HPDE6-E6E7 (cell line): ENCODE results near the gene NEDD8.

Source experiments
- DNase-seq: peaks from one replicate; pipeline ENCODE4 v3.0.0; 2011; ENCODE audit warnings: missing footprints; ENCODE audit errors: extremely low spot score

NEDD8 gene

GRCh38 chr14:24232121-24232644, at the start of gene NEDD8:
Gene NEDD8 (minus strand): TSS chr14:24232367. CDS start chr14:24232267, 100 bp downstream.
- peak; percentile 95 for DNase-seq

GRCh38 chr14:24281636-24282035, 49.5 kb upstream of the NEDD8 start:
- no peak for DNase-seq

DNA sequence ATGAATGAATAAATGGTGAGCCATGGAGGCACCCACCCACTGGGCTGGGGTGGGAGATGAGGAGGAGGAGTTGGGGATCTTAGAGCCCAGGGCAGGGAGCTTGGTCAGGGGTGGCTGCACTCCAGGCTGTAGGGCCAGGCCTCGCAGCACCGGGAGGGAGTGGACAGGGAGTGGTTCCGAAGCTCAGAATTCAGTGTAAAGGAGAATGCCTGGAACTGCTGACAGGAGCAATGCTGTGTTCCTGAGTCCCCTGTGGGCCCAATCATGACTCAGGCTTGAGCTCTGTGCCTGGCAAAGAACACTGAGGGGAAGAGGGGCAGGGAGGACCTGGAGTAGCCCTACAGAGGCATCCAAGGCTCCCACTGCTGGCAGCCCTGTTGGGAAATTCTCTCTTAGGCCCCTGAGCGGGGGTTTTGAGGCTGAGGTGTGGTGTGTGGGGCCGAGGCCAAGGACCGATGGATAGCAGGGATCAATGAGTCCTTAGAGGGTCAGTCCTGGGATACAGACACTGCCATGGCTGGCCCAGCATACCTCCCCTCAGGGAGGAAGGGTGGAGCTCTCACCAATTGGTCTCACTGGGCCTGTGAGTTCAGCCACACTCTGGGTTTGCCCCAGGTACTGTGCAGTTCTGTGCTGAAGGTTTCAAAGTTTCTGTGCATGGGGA, 48.8 kb upstream of the NEDD8 start:
- no peak for DNase-seq

- peak; percentile 35 for DNase-seq
Measured at GRCh38 chr14:24279301-24280186, 47.4 kb upstream of the NEDD8 start.

DNA sequence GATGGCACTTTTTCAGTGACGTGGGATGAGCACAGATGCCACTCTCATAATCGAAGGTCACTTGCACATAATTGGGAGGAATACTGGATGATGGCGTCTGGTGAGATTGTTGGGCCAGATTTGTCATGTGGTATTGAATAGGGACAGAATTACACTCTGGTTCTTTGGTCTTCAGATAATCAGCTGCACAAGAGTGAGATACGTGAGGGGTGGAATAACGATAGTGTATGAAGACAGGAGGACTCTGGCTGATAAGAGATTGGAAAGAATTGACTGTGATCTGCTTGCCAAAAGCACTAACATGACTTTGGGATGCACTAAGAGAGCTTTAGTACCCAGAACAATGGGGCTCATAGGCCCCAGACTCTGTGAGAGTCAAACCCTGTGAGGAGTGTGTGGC, 46.3 kb upstream of the NEDD8 start:
- no peak for DNase-seq

DNA sequence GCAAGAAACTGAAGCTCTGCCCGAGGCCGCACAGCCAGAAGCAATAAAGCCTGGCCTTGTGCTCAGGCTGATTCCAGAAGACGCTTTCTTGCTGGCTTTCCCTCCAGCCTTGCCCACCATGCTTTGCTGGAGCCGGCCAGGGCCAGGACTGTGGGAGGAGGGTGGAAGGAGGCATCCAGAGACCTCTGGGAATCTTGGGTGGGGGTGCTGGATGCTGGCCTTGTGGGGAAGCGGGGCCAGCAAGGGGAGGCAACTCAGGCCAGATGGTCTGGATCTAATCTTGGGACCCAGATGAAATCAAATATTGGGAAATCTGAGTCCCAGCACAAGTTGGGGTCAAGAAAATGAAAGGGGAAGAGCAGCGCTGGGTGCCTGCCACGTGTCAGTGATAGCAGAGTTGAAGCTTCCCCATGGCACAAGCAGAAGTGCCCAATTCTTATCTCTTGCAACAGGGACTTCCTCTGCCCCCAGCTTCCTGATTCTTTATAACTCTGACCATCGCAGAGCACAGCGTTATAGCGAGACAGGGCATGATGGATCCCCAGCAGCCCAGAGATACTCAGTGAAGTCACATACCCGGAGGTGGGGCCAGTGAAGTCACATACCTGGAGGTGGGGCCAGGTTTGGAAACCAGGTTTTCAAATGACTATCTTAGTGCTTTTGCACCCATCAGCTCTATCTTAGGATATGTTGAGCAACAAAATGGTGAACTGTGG, 45.6 kb upstream of the NEDD8 start:
- no peak for DNase-seq

GRCh38 chr14:24277071-24277470, 44.9 kb upstream of the NEDD8 start:
- DNase-seq: no peak

GRCh38 chr14:24274101-24274543, 42.0 kb upstream of the NEDD8 start:
- DNase-seq: peak; percentile 83

- DNase-seq: no peak
Measured at GRCh38 chr14:24273422-24273998, 41.3 kb upstream of the NEDD8 start.

GRCh38 chr14:24272467-24272866, 40.3 kb upstream of the NEDD8 start:
- no peak for DNase-seq

GRCh38 chr14:24271834-24272263, 39.7 kb upstream of the NEDD8 start:
- no peak for DNase-seq

- peak; percentile 93 for DNase-seq
Measured at GRCh38 chr14:24271134-24271833, 39.1 kb upstream of the NEDD8 start, which contains the start of gene RABGGTA. Gene RABGGTA (minus strand): TSS chr14:24271597. CDS start chr14:24271115, 482 bp downstream.

DNA sequence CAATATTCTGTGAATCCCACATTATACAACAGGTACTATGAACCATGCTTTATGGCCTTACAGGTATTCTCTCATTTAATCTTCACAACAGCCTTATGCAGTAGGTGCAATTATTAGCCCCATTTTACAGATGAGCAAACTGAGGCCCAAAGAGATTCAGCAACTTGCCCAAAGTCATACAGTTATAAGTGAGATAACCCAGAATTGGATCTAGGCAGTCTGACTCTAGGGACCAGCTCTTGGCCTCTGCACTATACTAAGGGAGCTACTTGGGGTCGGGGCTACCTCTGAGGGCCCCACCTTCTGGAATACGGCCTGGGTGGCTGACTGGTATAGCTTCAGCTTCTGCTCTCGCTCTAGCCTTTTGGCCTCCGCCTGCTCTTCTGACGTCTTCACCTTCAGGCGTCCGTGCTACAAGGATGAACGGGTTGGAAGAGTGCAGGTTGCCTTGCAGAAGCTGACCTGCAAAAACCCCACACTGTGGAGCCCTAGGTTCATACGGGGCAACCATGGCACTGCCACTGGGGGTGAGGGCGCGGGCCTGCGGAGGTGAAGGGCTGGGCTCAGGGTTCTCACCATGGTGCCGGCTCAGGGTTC, 38.5 kb upstream of the NEDD8 start:
- DNase-seq: no peak

- no peak for DNase-seq
Measured at GRCh38 chr14:24269910-24270536, 37.9 kb upstream of the NEDD8 start.

DNA sequence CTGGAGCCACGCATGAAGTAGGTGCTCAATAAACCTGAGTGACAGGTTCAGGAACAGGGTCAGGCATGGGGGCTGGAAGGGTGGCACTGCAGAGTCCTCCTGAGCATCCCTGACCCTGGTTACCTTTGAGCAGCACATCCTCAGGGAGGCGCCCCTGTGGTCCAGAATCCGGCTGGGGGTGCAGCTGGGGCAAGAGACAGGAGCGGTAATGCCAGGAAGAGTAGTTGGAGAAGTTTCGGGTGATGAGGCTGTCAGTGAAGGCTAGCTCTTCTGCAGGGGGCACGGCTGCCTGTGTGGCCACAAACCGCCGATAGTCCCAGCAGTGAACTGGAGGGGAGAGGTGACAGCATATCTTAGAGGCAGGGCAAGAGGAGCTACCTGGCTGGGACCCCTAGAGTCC, 37.2 kb upstream of the NEDD8 start:
- DNase-seq: no peak

GRCh38 chr14:24268225-24268624, 36.1 kb upstream of the NEDD8 start:
- no peak for DNase-seq

DNA sequence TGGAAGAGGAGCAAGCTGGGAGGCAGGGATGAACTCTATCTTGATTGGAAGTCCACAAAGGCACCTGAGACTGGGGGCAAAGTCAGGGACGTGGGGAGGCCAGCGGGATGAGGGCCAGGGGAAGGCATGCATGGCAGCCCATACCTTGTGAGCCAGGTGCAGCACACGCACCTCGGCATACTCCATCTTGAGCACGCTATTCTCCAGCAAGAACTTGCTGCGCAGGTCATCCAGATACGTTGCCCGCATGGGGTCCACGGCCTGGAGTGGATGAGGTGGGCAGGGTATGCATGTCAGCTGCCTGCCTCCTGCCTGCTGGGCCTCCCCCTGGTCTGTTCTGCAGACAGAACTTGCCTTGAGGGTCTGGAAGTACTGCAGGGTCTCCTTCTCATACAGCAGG, 35.3 kb upstream of the NEDD8 start:
- no peak for DNase-seq

- no peak for DNase-seq
Measured at GRCh38 chr14:24266344-24267244, 34.4 kb upstream of the NEDD8 start.

DNA sequence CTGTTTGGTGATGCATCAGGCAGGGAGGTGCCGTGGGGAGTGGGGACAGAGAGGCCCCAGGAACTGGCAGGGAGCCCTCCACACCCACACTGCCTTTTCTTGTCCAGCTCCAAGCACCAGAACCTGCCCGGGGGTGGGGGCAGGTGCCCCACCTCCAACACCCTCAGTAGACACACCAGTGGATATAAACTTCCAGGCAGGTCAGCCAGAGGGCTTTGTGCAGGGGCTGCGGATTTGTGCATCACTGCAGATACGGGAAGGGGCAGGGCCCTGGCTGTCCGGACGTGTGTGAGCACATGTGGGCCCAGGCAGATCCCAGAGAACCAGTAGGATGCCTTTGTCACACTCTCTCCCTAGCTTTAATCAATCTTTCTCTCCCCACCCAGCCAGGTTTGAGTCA, 32.1 kb upstream of the NEDD8 start:
- DNase-seq: peak; percentile 56
